Stomach (tissue), 4 donors: ENCODE data around the gene NCOA3.

Experiments
- POLR2A ChIP-seq, 4 donors: fragments of 450-650 bp; IDR thresholded peaks; one replicate each; pipeline ENCODE4 v1.6.1; 2016; ENCODE audit warnings: antibody characterized with exemption in 4 of 4, control low read depth in 2 of 4, mild to moderate bottlenecking in 1 of 4, moderate library complexity in 1 of 4
- POLR2AphosphoS5 ChIP-seq, 3 donors: sonication (generic); formaldehyde crosslinking; IDR thresholded peaks; one replicate each; pipeline ENCODE4 v1.6.1; 2016; ENCODE audit warnings: antibody characterized with exemption in 3 of 3
- TF ChIP-seq, protein P1 (sequence below), 7 experiments: fragments of 450-650 bp in 4 of 7; fragments of 200-600 bp in 3 of 7; sonication (generic) in 3 of 7; IDR thresholded peaks; one replicate each; pipeline ENCODE4 v1.5.1; 2016 to 2019; ENCODE audit warnings: antibody characterized with exemption in 7 of 7, control low read depth in 2 of 7, mild to moderate bottlenecking in 1 of 7

DNA sequence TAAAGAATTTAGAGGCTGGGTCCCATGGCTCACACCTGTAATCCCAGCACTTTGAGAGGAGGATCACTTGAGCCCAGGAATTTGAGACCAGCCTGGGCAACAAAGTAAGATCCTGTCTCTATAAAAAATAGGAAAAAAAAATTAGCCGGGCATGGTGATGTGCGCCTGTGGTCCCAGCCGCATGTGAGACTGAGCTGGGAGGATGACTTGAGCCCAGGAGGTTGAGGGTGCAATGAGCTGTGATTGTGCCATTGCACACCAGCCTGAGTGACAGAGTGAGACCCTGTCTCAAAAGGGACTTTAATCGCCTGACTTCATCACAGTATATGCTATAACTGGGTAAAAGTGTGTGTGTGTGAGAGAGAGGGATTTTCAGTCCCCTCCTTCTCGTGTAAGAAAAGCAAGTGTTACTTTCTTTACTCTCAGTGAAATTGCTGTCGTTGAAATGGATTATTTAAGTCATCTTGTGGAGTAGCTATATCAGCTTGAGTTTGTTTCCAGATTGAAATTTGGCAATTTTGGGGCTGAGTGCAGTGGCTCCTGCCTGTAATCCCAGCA is 7.5 kb downstream of the NCOA3 start:
- TF ChIP-seq, protein P1, sequence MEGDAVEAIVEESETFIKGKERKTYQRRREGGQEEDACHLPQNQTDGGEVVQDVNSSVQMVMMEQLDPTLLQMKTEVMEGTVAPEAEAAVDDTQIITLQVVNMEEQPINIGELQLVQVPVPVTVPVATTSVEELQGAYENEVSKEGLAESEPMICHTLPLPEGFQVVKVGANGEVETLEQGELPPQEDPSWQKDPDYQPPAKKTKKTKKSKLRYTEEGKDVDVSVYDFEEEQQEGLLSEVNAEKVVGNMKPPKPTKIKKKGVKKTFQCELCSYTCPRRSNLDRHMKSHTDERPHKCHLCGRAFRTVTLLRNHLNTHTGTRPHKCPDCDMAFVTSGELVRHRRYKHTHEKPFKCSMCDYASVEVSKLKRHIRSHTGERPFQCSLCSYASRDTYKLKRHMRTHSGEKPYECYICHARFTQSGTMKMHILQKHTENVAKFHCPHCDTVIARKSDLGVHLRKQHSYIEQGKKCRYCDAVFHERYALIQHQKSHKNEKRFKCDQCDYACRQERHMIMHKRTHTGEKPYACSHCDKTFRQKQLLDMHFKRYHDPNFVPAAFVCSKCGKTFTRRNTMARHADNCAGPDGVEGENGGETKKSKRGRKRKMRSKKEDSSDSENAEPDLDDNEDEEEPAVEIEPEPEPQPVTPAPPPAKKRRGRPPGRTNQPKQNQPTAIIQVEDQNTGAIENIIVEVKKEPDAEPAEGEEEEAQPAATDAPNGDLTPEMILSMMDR (IDR thresholded peaks at IDR 0.05) = no peak
- TF ChIP-seq POLR2AphosphoS5 (IDR thresholded peaks at IDR 0.05) (no peak), POLR2A (IDR thresholded peaks at IDR 0.05) (no peak)
